Epithelial cell of esophagus (primary cell): ENCODE measurements around the gene ZNF701.
A peak's percentile ranks its signal among the peaks of the same experiment; 100 is the strongest.
"Not testable (repeated sequence)": the region's sequence is repeated elsewhere in the genome, so short reads cannot be mapped to it uniquely, and the experiment has no call there.

Experiments used
- DNase-seq: peaks from one replicate; pipeline ENCODE4 v3.0.0; 2010; ENCODE audit warnings: low read depth
- H3K4me3 ChIP-seq: 2 replicates; pipeline ENCODE4 v1.5.1; 2011; ENCODE audit warnings: mild to moderate bottlenecking, low read length, control low read depth
- CTCF ChIP-seq: IDR thresholded peaks from 2 replicates; pipeline ENCODE4 v1.5.1; 2011; ENCODE audit warnings: low read depth, mild to moderate bottlenecking, low read length, control low read depth, inconsistent platforms; ENCODE audit not compliant: insufficient read depth; ENCODE audit errors: missing control alignments

The ZNF701 gene

GRCh38 chr19:52533901-52534300 lies 36.2 kb upstream of the ZNF701 start:
- no peak overlapping the region for H3K4me3 ChIP-seq
- TF ChIP-seq CTCF: no peak
- DNase-seq: peak; percentile 29

- peak overlapping the region; percentile 65 for H3K4me3 ChIP-seq
- not testable (repeated sequence) for DNase-seq
Observed at GRCh38 chr19:52535385-52535770, 34.7 kb upstream of the ZNF701 start.

- TF ChIP-seq CTCF: no peak
- peak overlapping the region; percentile 65 for H3K4me3 ChIP-seq
- peak; percentile 88 for DNase-seq
Observed at GRCh38 chr19:52535771-52536447, 34.2 kb upstream of the ZNF701 start.

- DNase-seq: no peak
- TF ChIP-seq CTCF: no peak
- peak overlapping the region; percentile 65 for H3K4me3 ChIP-seq
Observed at GRCh38 chr19:52536448-52536800, 33.7 kb upstream of the ZNF701 start.

- not testable (repeated sequence) for DNase-seq
Observed at GRCh38 chr19:52538815-52539214, 31.3 kb upstream of the ZNF701 start.

GRCh38 chr19:52541176-52541575 lies 28.9 kb upstream of the ZNF701 start:
- DNase-seq, H3K4me3 ChIP-seq: not testable (repeated sequence)

More at GRCh38 chr19:52538815-52539214, 31.3 kb upstream of the ZNF701 start:
- H3K4me3 ChIP-seq: not testable (repeated sequence)

- no peak for DNase-seq
- no peak for TF ChIP-seq CTCF
- H3K4me3 ChIP-seq: no peak overlapping the region
Observed at GRCh38 chr19:52541608-52542007, 28.5 kb upstream of the ZNF701 start.

- not testable (repeated sequence) for H3K4me3 ChIP-seq, DNase-seq
Observed at GRCh38 chr19:52542541-52542940, 27.5 kb upstream of the ZNF701 start.

GRCh38 chr19:52542984-52543664 lies 27.0 kb upstream of the ZNF701 start:
- H3K4me3 ChIP-seq: no peak overlapping the region
- no peak for TF ChIP-seq CTCF
- DNase-seq: no peak
